SIG-M5 treated with dmso at 0.1 percent for 504 hours (cell line): ENCODE measurements around the gene PDE4A.
"Not testable (repeated sequence)": the region's sequence is repeated elsewhere in the genome, so short reads cannot be mapped to it uniquely, and the experiment has no call there.

Experiments
- DNase-seq: peaks from one replicate; lab custom pipeline; 2025; ENCODE audit not compliant: unreplicated experiment; lab: John Stamatoyannopoulos, UW

Gene PDE4A

GRCh38 chr19:10420444-10421239 is at the start of gene PDE4A:
PDE4A (plus strand) TSS chr19:10420538; CDS start chr19:10420765, 227 bp downstream.
- DNase-seq: no peak

GRCh38 chr19:10372690-10373089 is 47.6 kb upstream of the PDE4A start:
- DNase-seq: peak; percentile 90

- DNase-seq: no peak
Measured at GRCh38 chr19:10374931-10375330, 45.4 kb upstream of the PDE4A start.

- DNase-seq: not testable (repeated sequence)
Measured at GRCh38 chr19:10377140-10377640, 43.1 kb upstream of the PDE4A start.

- DNase-seq: no peak
Measured at GRCh38 chr19:10378124-10378523, 42.2 kb upstream of the PDE4A start.

GRCh38 chr19:10379880-10380312 is 40.4 kb upstream of the PDE4A start:
- DNase-seq: peak; percentile 41

GRCh38 chr19:10380313-10381102 is 39.8 kb upstream of the PDE4A start, which contains the start of gene TYK2:
TYK2 (minus strand) TSS chr19:10380572; CDS start chr19:10378406, 2,166 bp downstream.
- DNase-seq: peak; percentile 97

GRCh38 chr19:10383223-10383499 is 37.2 kb upstream of the PDE4A start:
- not testable (repeated sequence) for DNase-seq

- DNase-seq: no peak
Measured at GRCh38 chr19:10384580-10384979, 35.8 kb upstream of the PDE4A start.

GRCh38 chr19:10388957-10389356 is 31.4 kb upstream of the PDE4A start:
- peak; percentile 41 for DNase-seq

- DNase-seq: no peak
Measured at GRCh38 chr19:10389863-10390262, 30.5 kb upstream of the PDE4A start.

GRCh38 chr19:10390652-10391286 is 29.6 kb upstream of the PDE4A start:
- DNase-seq: peak; percentile 45

- no peak for DNase-seq
Measured at GRCh38 chr19:10392120-10392519, 28.2 kb upstream of the PDE4A start.

GRCh38 chr19:10393137-10393536 is 27.2 kb upstream of the PDE4A start:
- no peak for DNase-seq

GRCh38 chr19:10395003-10395402 is 25.3 kb upstream of the PDE4A start:
- DNase-seq: no peak

GRCh38 chr19:10395436-10395835 is 24.9 kb upstream of the PDE4A start:
- DNase-seq: no peak

GRCh38 chr19:10395917-10396316 is 24.4 kb upstream of the PDE4A start:
- DNase-seq: no peak

- DNase-seq: no peak
Measured at GRCh38 chr19:10398819-10399218, 21.5 kb upstream of the PDE4A start.

GRCh38 chr19:10399340-10399739 is 21.0 kb upstream of the PDE4A start:
- not testable (repeated sequence) for DNase-seq

- DNase-seq: no peak
Measured at GRCh38 chr19:10399878-10400277, 20.5 kb upstream of the PDE4A start.

- DNase-seq: no peak
Measured at GRCh38 chr19:10402441-10403038, 17.8 kb upstream of the PDE4A start.
